Measurements from ENCODE around the gene TNXB.
"Not testable (repeated sequence)": the region's sequence is repeated elsewhere in the genome, so short reads cannot be mapped to it uniquely, and the experiment has no call there.

TNXB gene

GRCh38 chr6:32042276-32042675 lies 66.9 kb downstream of the TNXB start:
- in situ Hi-C loops (cut with HindIII; ENCODE audit: low sequenced_read_pairs): not testable (repeated sequence)

DNA sequence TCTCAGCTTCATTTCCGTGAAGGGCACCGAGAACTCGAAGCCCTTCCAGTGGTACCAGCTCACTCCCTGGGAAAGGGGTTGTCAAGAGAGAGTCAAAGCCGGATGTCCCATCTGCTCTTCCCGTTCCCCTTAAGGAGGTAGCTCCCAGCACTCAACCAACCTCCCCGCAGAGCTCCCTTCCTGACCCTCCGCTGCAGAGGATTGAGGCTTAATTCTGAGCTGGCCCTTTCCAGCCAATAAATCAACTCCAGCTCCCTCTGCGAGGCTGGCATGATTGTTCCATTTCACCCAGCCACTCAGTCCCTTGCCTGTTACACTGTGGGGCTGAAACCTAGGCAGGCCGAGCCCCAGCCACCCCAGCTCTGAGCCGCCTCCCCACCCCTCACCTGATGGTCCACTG lies 67.8 kb downstream of the TNXB start:
- in situ Hi-C loops (cut with HindIII; ENCODE audit: low sequenced_read_pairs): not testable (repeated sequence)

GRCh38 chr6:32041050-32041321 lies 68.2 kb downstream of the TNXB start:
- in situ Hi-C loops (cut with HindIII; ENCODE audit: low sequenced_read_pairs): not testable (repeated sequence)

GRCh38 chr6:32040299-32041049 lies 68.7 kb downstream of the TNXB start:
- in situ Hi-C loops (cut with HindIII; ENCODE audit: low sequenced_read_pairs): not testable (repeated sequence)

- in situ Hi-C loops (cut with HindIII; ENCODE audit: low sequenced_read_pairs): not testable (repeated sequence)
Measured at GRCh38 chr6:32039321-32040274, 69.5 kb downstream of the TNXB start.

GRCh38 chr6:32038878-32039277 lies 70.3 kb downstream of the TNXB start:
- in situ Hi-C loops (cut with HindIII; ENCODE audit: low sequenced_read_pairs): not testable (repeated sequence)

- in situ Hi-C loops (cut with HindIII; ENCODE audit: low sequenced_read_pairs): not testable (repeated sequence)
Measured at GRCh38 chr6:32037598-32038524, 71.3 kb downstream of the TNXB start, which contains the start of gene CYP21A2. Gene CYP21A2, plus strand, starts transcription at chr6:32038415. Its CDS starts 8 bp downstream, at chr6:32038423.

GRCh38 chr6:32037136-32037535 lies 72.0 kb downstream of the TNXB start:
- in situ Hi-C loops (cut with HindIII; ENCODE audit: low sequenced_read_pairs): not testable (repeated sequence)

- in situ Hi-C loops (cut with HindIII; ENCODE audit: low sequenced_read_pairs): not testable (repeated sequence)
Measured at GRCh38 chr6:32035283-32036013, 73.7 kb downstream of the TNXB start.

- in situ Hi-C loops (cut with HindIII; ENCODE audit: low sequenced_read_pairs): not testable (repeated sequence)
Measured at GRCh38 chr6:32029553-32029952, 79.6 kb downstream of the TNXB start.

DNA sequence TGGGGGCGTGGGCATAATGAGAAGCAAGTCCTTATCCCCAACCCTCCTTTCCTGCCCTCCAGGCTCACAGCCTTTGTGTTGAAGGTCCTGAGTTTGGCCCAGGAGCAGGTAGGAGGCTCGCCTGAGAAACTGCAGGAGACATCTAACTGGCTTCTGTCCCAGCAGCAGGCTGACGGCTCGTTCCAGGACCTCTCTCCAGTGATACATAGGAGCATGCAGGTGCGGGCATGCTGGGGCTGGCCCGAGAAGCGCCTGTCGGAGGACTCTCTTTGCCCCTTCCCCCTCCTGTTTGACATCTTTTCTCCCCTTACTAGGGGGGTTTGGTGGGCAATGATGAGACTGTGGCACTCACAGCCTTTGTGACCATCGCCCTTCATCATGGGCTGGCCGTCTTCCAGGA lies 80.5 kb downstream of the TNXB start:
- in situ Hi-C loops (cut with HindIII; ENCODE audit: low sequenced_read_pairs): not testable (repeated sequence)

DNA sequence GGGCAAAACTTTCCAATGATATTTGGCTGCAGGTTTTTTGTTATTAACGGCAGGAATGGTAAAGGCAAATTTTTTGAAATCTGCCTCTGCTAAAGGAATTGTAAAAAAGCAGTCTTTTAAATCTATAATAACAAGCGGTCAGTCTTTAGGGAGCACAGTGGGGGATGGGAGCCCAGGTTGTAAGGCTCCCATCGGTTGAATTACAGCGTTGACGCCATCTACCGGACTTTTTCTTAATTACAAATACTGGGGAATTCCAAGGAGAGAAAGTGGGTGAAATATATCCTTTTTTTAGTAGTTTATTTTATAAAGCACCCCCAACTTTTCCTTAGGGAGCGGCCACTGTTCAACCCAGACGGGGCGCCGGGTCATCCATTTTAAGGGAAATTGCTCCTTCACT lies 87.0 kb downstream of the TNXB start:
- in situ Hi-C loops (cut with HindIII; ENCODE audit: low sequenced_read_pairs): not testable (repeated sequence)

- in situ Hi-C loops (cut with HindIII; ENCODE audit: low sequenced_read_pairs): not testable (repeated sequence)
Measured at GRCh38 chr6:32014547-32014946, 94.6 kb downstream of the TNXB start, which contains the start of gene C4B. Gene C4B, plus strand, starts transcription at chr6:32014795. Its CDS starts 51 bp downstream, at chr6:32014846.

- in situ Hi-C loops (cut with HindIII; ENCODE audit: low sequenced_read_pairs): not testable (repeated sequence)
Measured at GRCh38 chr6:32013738-32014137, 95.4 kb downstream of the TNXB start.

GRCh38 chr6:32012941-32013617 lies 96.1 kb downstream of the TNXB start:
- in situ Hi-C loops (cut with HindIII; ENCODE audit: low sequenced_read_pairs): not testable (repeated sequence)

DNA sequence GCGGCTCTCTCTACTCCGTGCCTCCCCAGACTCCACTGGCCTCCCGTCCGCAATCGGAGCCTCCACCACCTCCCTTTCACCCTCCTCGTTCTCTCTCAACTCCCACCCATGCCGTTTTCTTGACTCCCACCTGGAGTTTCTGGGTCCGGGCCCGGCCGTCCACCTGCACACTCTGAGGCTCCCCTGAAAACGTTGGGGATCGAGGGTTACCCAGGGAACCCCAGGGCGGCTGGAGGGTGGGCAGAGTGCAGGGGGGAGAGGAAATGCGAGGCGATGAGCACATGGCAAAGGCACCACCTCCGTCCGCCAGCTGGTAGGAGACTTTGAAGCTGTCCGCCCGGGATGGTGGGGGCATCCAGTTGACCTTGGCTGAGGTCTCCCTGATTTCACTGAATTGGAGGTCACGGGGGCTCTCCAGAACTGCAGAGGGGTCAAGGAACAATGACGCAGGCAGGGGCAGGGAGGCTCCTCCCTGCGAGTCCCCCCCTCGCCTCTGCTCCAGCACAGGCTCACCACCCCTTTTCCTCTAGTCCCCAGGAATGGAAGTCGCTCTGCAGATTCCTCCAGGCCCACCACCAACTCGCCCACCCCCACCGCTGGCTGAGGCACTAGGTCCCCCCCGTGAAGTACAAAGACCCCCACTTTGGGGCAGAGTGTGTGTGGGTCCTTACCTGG lies 98.1 kb downstream of the TNXB start:
- in situ Hi-C loops (cut with HindIII; ENCODE audit: low sequenced_read_pairs): not testable (repeated sequence)

GRCh38 chr6:32009537-32009936 lies 99.6 kb downstream of the TNXB start:
- in situ Hi-C loops (cut with HindIII; ENCODE audit: low sequenced_read_pairs): not testable (repeated sequence)

DNA sequence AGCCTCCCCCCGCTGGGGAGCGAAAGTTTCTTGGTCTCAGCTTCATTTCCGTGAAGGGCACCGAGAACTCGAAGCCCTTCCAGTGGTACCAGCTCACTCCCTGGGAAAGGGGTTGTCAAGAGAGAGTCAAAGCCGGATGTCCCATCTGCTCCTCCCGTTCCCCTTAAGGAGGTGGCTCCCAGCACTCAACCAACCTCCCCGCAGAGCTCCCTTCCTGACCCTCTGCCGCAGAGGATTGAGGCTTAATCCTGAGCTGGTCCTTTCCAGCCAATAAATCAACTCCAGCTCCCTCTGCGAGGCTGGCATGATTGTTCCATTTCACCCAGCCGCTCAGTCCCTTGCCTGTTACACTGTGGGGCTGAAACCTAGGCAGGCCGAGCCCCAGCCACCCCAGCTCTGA lies 100.5 kb downstream of the TNXB start:
- in situ Hi-C loops (cut with HindIII; ENCODE audit: low sequenced_read_pairs): not testable (repeated sequence)

DNA sequence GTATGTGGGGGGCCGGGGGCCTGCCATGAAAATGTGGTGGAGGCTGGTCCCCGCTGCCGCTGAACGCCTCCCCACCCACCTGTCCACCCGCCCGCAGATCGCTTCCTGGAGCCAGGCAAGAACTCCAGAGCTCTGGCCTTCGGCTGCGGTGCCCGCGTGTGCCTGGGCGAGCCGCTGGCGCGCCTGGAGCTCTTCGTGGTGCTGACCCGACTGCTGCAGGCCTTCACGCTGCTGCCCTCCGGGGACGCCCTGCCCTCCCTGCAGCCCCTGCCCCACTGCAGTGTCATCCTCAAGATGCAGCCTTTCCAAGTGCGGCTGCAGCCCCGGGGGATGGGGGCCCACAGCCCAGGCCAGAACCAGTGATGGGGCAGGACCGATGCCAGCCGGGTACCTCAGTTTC lies 101.1 kb downstream of the TNXB start:
- in situ Hi-C loops (cut with HindIII; ENCODE audit: low sequenced_read_pairs): not testable (repeated sequence)
